Measurements from ENCODE around the gene COLEC12.

The COLEC12 gene

GRCh38 chr18:267688-268552 lies 232.6 kb downstream of the COLEC12 start, which contains the start of gene THOC1:
Gene THOC1 (minus strand): TSS chr18:268047. CDS start chr18:268019, 28 bp downstream.
- peak; percentile 95 for DNase-seq

DNA sequence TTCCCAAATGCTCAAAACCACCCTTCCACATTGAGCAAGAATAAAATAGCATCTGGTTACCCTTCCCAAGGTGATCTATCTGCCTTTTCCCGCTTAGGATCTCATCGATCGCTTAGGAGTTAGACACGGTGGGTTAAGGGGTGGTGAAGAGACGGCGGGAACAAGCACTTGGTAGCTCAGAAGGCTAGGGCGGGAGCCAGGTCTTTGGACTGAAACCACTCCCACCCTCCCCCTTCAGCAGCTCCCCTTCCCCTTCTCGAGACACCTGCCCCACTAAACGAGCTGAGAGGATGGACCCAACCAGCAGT lies 233.2 kb downstream of the COLEC12 start:
- no peak for DNase-seq

All from CD4-positive, alpha-beta T cell treated with Interleukin-10 for 1 hour (primary cell).